Ascending aorta (tissue), 2 donors: ENCODE measurements around the gene MITF. TPM values are rescaled to one million over a fixed set of nuclear protein-coding genes. Genes with fewer than 3 reads are reported as not detected.

Experiments used
- DNase-seq, 2 donors: peaks; one replicate each; pipeline ENCODE4 v3.0.0-alpha.2; 2019; ENCODE audit warnings: low spot score in 2 of 2
- H3K27ac ChIP-seq, 2 donors: fragments of 200-600 bp; sonication (generic); one replicate each; pipeline ENCODE4 v1.5.1; 2016 to 2017; ENCODE audit warnings: mild to moderate bottlenecking in 1 of 2
- H3K27me3 ChIP-seq: fragments of 200-600 bp; sonication (generic); one replicate; pipeline ENCODE4 v1.5.1; 2017
- H3K36me3 ChIP-seq, 2 donors: fragments of 200-600 bp; sonication (generic); one replicate each; pipeline ENCODE4 v1.5.1; 2016
- H3K4me1 ChIP-seq, 2 donors: fragments of 200-600 bp; sonication (generic); one replicate each; pipeline ENCODE4 v1.5.1; 2016 to 2017; ENCODE audit warnings: mild to moderate bottlenecking in 1 of 2
- H3K4me3 ChIP-seq, 2 donors: fragments of 200-600 bp; sonication (generic); one replicate each; pipeline ENCODE4 v1.5.1; 2016 to 2017; ENCODE audit warnings: mild to moderate bottlenecking in 1 of 2
- H3K9me3 ChIP-seq, 2 donors: fragments of 200-600 bp; sonication (generic); one replicate each; pipeline ENCODE4 v1.5.1; 2016
- CTCF ChIP-seq, 3 experiments: fragments of 200-600 bp in 2 of 3; fragments of 450-650 bp in 1 of 3; sonication (generic) in 2 of 3; IDR thresholded peaks; one replicate each; pipeline ENCODE4 v1.5.1; 2016 to 2019; ENCODE audit warnings: antibody characterized with exemption in 3 of 3, mild to moderate bottlenecking in 1 of 3, moderate library complexity in 1 of 3
- intact Hi-C: fragments of 100-400 bp; cut with DNase I; formaldehyde crosslinking; loops from one replicate; pipeline ENCODE4 v1.15.1; 2023
- total RNA-seq: library from RNA; depleted of rRNA; stranded (reverse); fragments of >200 nt; gene quantifications from one replicate; pipeline ENCODE4 v1.1.0, GENCODE V29; 2016

Gene MITF
- total RNA-seq, 1 donor from 2014 or later = 27.4 TPM

GRCh38 chr3:69872783-69873378, 133.6 kb downstream of the MITF start:
- H3K27ac ChIP-seq = no peak overlapping the region
- no peaks in the 10 kb centered on the region for H3K9me3 ChIP-seq
- H3K4me3 ChIP-seq = no peak overlapping the region
- intact Hi-C loops = no loop called here
- H3K4me1 ChIP-seq = peaks cover 0 to under 1% of the 10 kb centered on the region in 2 donors
- TF ChIP-seq CTCF (IDR thresholded peaks at IDR 0.05) = no peak
- no peak for DNase-seq
- H3K27me3 ChIP-seq = no peaks in the 10 kb centered on the region
- H3K36me3 ChIP-seq = no peaks in the 10 kb centered on the region

GRCh38 chr3:69876073-69876472, 136.8 kb downstream of the MITF start:
- intact Hi-C loops = no loop called here
- H3K4me1 ChIP-seq = no peaks in the 10 kb centered on the region
- H3K27me3 ChIP-seq = no peaks in the 10 kb centered on the region
- DNase-seq = no peak
- H3K36me3 ChIP-seq = no peaks in the 10 kb centered on the region
- H3K4me3 ChIP-seq = no peak overlapping the region
- no peaks in the 10 kb centered on the region for H3K9me3 ChIP-seq
- TF ChIP-seq CTCF (IDR thresholded peaks at IDR 0.05) = no peak
- H3K27ac ChIP-seq = no peak overlapping the region

GRCh38 chr3:69878254-69878653, 139.0 kb downstream of the MITF start:
- TF ChIP-seq CTCF (IDR thresholded peaks at IDR 0.05) = no peak
- intact Hi-C loops = no loop called here
- DNase-seq = no peak
- H3K27me3 ChIP-seq = no peaks in the 10 kb centered on the region
- no peak overlapping the region for H3K27ac ChIP-seq
- H3K36me3 ChIP-seq = no peaks in the 10 kb centered on the region
- H3K4me1 ChIP-seq = no peaks in the 10 kb centered on the region
- no peaks in the 10 kb centered on the region for H3K9me3 ChIP-seq
- no peak overlapping the region for H3K4me3 ChIP-seq

- no peaks in the 10 kb centered on the region for H3K4me1 ChIP-seq
- intact Hi-C loops = no loop called here
- no peak for DNase-seq
- no peaks in the 10 kb centered on the region for H3K9me3 ChIP-seq
- no peak overlapping the region for H3K4me3 ChIP-seq
- H3K36me3 ChIP-seq = no peaks in the 10 kb centered on the region
- no peaks in the 10 kb centered on the region for H3K27me3 ChIP-seq
- H3K27ac ChIP-seq = no peak overlapping the region
- no peak for TF ChIP-seq CTCF (IDR thresholded peaks at IDR 0.05)
Observed at GRCh38 chr3:69879051-69879450, 139.8 kb downstream of the MITF start.

GRCh38 chr3:69880069-69880640, 140.9 kb downstream of the MITF start:
- H3K27me3 ChIP-seq = no peaks in the 10 kb centered on the region
- no peak overlapping the region for H3K27ac ChIP-seq
- no peaks in the 10 kb centered on the region for H3K36me3 ChIP-seq
- no peaks in the 10 kb centered on the region for H3K4me1 ChIP-seq
- no peak for TF ChIP-seq CTCF (IDR thresholded peaks at IDR 0.05)
- no peak overlapping the region for H3K4me3 ChIP-seq
- H3K9me3 ChIP-seq = no peaks in the 10 kb centered on the region
- intact Hi-C loops = no loop called here
- no peak for DNase-seq
